ENCODE data around the gene RPL15. TPM values are rescaled to one million over a fixed set of nuclear protein-coding genes. Genes with fewer than 3 reads are reported as not detected.
A peak's percentile ranks its signal among the peaks of the same experiment; 100 is the strongest.

The RPL15 gene
- polyA plus RNA-seq, 2 of the 4 experiments (the other 2 are of a cell fraction), result 2,178 to 2,933 TPM

- TF ChIP-seq, protein P1, sequence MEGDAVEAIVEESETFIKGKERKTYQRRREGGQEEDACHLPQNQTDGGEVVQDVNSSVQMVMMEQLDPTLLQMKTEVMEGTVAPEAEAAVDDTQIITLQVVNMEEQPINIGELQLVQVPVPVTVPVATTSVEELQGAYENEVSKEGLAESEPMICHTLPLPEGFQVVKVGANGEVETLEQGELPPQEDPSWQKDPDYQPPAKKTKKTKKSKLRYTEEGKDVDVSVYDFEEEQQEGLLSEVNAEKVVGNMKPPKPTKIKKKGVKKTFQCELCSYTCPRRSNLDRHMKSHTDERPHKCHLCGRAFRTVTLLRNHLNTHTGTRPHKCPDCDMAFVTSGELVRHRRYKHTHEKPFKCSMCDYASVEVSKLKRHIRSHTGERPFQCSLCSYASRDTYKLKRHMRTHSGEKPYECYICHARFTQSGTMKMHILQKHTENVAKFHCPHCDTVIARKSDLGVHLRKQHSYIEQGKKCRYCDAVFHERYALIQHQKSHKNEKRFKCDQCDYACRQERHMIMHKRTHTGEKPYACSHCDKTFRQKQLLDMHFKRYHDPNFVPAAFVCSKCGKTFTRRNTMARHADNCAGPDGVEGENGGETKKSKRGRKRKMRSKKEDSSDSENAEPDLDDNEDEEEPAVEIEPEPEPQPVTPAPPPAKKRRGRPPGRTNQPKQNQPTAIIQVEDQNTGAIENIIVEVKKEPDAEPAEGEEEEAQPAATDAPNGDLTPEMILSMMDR (IDR thresholded peaks at IDR 0.05), result no peak
- TF ChIP-seq, protein P2, sequence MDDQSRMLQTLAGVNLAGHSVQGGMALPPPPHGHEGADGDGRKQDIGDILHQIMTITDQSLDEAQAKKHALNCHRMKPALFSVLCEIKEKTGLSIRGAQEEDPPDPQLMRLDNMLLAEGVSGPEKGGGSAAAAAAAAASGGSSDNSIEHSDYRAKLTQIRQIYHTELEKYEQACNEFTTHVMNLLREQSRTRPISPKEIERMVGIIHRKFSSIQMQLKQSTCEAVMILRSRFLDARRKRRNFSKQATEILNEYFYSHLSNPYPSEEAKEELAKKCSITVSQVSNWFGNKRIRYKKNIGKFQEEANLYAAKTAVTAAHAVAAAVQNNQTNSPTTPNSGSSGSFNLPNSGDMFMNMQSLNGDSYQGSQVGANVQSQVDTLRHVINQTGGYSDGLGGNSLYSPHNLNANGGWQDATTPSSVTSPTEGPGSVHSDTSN (IDR thresholded peaks at IDR 0.05), result 0 out of 2 replicates have a peak, but pooled peaks have one; percentile 43
- TF ChIP-seq ZSCAN20 (CRISPR knock-in tag; IDR thresholded peaks at IDR 0.05), result no peak
- TF ChIP-seq TFCP2L1 (CRISPR knock-in tag; IDR thresholded peaks at IDR 0.05), result peak; percentile 49; the same call in 1 of the 2 replicates
- no peak for TF ChIP-seq JUNB (IDR thresholded peaks at IDR 0.05)
- TF ChIP-seq BHLHE40 (IDR thresholded peaks at IDR 0.05; ENCODE audit: low read depth, low read length), result no peak
- TF ChIP-seq RCOR1 (IDR thresholded peaks at IDR 0.05; ENCODE audit: low read depth, low read length), result no peak
- no peak for TF ChIP-seq ESRRA (IDR thresholded peaks at IDR 0.05; ENCODE audit: borderline replicate concordance, low read length)
- TF ChIP-seq USF2 (IDR thresholded peaks at IDR 0.05), result 0 out of 2 replicates have a peak, but pooled peaks have one; percentile 10
- TF ChIP-seq, protein P3, sequence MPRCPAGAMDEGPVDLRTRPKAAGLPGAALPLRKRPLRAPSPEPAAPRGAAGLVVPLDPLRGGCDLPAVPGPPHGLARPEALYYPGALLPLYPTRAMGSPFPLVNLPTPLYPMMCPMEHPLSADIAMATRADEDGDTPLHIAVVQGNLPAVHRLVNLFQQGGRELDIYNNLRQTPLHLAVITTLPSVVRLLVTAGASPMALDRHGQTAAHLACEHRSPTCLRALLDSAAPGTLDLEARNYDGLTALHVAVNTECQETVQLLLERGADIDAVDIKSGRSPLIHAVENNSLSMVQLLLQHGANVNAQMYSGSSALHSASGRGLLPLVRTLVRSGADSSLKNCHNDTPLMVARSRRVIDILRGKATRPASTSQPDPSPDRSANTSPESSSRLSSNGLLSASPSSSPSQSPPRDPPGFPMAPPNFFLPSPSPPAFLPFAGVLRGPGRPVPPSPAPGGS (IDR thresholded peaks at IDR 0.05), result peak; percentile 97
- TF ChIP-seq ZNF302 (CRISPR knock-in tag; IDR thresholded peaks at IDR 0.05), result no peak
- no peak for TF ChIP-seq ZFP36 (IDR thresholded peaks at IDR 0.05; ENCODE audit: borderline replicate concordance, partially characterized antibody)
- peak; percentile 75 for TF ChIP-seq CHD2 (IDR thresholded peaks at IDR 0.05; ENCODE audit: low read length, partially characterized antibody)
- no peak for TF ChIP-seq RFX5 (IDR thresholded peaks at IDR 0.05)
- TF ChIP-seq, protein P4, sequence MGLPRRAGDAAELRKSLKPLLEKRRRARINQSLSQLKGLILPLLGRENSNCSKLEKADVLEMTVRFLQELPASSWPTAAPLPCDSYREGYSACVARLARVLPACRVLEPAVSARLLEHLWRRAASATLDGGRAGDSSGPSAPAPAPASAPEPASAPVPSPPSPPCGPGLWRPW (IDR thresholded peaks at IDR 0.05), result no peak
- TF ChIP-seq EHMT2 (IDR thresholded peaks at IDR 0.05; ENCODE audit: low read depth), result no peak
- 0 out of 2 replicates have a peak, but pooled peaks have one; percentile 46 for TF ChIP-seq EHF (CRISPR knock-in tag; IDR thresholded peaks at IDR 0.05)
- TF ChIP-seq MAX (IDR thresholded peaks at IDR 0.05), result peak; percentile 97
- TF ChIP-seq HEYL (CRISPR knock-in tag; IDR thresholded peaks at IDR 0.05), result no peak
- no peak for TF ChIP-seq FOSL2 (IDR thresholded peaks at IDR 0.05)
- peak; percentile 33 for TF ChIP-seq FOSL2 (CRISPR knock-in tag; IDR thresholded peaks at IDR 0.05)
- peak; percentile 97 for TF ChIP-seq PHF8 (IDR thresholded peaks at IDR 0.05; ENCODE audit: borderline replicate concordance, low read depth)
- TF ChIP-seq SREBF2 (IDR thresholded peaks at IDR 0.05), result no peak
- TF ChIP-seq, protein P5, sequence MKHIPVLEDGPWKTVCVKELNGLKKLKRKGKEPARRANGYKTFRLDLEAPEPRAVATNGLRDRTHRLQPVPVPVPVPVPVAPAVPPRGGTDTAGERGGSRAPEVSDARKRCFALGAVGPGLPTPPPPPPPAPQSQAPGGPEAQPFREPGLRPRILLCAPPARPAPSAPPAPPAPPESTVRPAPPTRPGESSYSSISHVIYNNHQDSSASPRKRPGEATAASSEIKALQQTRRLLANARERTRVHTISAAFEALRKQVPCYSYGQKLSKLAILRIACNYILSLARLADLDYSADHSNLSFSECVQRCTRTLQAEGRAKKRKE (CRISPR knock-in tag; IDR thresholded peaks at IDR 0.05; ENCODE audit: low read depth), result no peak
- TF ChIP-seq MYC (IDR thresholded peaks at IDR 0.05; ENCODE audit: borderline replicate concordance, low read length), result peak; percentile 79
These were observed at the start of gene RPL15, which contains the start of gene NKIRAS1 (continued) for GRCh38 chr3:23916886-23917678.
